ENCODE data around the gene KIZ.

KIZ gene

DNA sequence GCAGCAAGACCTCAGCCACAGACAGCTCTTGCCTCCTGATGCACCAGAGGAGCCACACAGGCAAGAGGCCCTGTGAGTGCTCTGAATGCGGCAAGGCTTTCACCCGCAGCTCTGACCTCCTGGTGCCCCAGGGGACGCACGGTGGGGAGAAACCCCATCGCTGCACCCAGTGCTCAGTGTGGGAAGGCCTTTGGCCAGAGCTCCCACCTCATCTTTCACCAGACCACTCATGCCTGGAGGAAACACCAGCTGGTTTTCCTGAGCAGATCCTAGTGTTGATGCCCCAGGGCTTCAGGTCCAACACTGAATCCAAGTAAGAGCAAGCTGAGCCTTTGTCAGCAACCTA lies 140.3 kb downstream of the KIZ start:
- DNase-seq (ENCODE audit: low spot score) = no peak

DNA sequence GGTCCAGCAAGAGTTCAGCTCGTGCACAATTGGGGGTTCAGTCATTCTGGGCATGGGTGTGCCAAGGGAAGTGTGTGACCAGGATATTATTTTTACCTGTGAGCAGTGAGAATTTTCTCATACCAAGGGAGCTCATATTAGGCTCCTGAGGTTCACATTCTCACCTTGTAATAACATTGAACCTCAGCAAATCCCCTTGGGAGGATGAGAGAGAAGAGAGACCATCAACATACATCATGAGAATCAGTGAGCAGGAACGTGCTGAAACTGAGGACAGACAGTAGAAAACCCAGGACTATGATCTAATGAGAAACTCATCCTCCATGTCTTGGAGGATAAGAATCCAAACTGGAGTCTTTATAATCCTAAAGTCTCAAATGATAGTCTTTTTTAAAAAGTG lies 143.9 kb downstream of the KIZ start:
- DNase-seq (ENCODE audit: low spot score) = no peak

DNA sequence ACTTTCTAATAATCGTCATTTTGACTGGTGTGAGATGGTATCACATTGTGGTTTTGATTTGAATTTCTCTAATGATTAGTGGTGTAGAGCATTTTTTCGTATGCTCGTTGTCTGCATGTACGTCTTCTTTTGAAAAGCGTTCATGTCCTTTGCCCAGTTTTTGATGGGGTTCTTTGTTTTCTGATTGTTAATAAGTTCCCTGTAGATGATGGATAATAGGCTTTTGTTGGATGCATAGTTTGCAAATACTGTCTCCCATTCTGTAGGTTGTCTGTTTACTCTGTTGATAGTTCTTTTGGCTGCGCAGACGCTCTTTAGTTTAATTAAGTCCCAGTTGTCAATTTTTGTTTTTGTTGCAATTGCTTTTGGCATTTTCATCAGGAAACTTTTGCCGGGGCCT lies 144.9 kb downstream of the KIZ start:
- no peak for DNase-seq (ENCODE audit: low spot score)

DNA sequence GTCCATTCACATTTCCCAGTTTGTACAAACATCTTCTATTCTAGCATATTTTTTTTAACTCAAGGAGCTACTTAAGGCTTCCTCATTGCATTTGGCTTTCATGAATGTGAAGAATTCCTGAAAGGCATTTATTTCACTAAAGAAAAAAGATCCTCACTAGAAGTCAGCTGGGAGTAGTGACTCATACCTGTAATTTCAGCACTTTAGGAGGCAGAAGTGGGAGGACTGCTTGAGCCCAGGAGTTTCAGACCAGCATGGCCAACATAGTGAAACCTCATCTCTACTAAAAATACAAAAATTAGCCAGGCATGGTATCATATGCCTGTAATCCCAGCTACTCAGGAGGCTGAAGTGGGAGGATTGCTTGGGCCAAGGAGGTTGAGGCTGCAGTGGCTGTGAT lies 146.4 kb downstream of the KIZ start:
- no peak for DNase-seq (ENCODE audit: low spot score)

DNA sequence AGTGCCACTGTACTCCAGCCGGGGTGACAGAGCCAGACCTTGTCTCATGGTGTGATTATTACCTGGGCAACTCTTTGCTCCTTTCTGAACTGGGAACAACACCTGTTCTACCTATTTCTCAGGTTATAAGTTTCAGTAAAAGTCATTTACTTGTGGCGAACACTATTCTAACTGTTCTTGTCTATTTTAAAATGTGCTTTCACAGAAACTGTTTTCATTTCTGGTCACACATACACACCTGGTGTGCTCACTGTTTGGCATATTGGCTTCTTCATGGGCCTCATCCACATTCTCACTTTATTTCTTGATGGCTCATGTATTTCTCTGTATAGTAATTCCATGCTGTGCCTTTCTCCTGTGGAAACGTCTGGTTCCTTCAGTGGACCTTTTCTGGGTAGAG lies 146.8 kb downstream of the KIZ start:
- DNase-seq (ENCODE audit: low spot score) = no peak

DNA sequence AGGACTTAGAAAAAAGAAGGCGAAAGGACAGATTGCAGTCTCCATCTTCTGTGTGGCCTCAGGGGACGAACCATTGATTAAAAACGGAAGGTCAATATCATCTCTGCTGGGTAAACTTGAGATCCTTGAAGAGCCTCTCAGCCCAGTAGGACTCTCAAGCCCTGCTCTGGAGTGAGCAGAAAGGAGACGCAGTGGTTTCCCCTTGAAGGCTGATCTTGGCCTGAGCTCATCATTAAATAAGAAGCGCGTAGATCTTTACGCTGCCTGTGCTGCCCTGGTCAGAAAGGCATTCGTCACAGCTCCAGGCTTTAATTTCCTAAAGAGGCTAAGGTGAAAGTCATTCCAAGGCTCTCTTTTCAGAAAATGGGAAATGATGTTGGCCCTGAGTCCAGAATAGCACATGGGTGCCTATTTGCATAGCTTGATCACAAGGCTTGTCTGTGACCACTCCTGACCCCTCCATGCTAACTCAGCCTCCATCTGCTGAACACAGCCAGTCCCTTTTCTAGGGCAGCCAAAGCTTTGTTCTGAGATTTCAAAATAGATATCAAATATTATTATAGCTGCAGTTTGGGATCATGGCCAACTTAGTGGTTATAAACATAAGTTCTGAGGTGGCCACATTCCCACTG lies 148.0 kb downstream of the KIZ start:
- no peak for DNase-seq (ENCODE audit: low spot score)

DNA sequence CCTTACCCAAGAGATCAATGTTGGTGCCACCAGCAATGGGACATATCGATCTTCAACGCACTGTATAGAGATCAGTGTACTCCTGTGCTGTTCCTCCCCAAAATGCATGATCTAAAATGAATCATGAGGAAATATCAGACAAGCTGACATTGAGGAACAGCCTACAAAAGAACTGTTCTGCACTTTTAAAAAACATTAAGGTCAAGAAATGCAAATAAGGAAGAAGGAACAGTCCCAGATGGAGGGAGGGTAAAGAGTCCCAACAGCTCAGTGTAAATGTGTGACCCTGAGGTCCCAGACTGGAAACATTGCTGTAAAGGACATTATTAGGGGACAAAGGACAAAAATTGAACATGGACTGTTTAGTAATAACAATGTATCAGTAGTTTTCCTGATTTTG lies 152.9 kb downstream of the KIZ start:
- DNase-seq (ENCODE audit: low spot score) = no peak

DNA sequence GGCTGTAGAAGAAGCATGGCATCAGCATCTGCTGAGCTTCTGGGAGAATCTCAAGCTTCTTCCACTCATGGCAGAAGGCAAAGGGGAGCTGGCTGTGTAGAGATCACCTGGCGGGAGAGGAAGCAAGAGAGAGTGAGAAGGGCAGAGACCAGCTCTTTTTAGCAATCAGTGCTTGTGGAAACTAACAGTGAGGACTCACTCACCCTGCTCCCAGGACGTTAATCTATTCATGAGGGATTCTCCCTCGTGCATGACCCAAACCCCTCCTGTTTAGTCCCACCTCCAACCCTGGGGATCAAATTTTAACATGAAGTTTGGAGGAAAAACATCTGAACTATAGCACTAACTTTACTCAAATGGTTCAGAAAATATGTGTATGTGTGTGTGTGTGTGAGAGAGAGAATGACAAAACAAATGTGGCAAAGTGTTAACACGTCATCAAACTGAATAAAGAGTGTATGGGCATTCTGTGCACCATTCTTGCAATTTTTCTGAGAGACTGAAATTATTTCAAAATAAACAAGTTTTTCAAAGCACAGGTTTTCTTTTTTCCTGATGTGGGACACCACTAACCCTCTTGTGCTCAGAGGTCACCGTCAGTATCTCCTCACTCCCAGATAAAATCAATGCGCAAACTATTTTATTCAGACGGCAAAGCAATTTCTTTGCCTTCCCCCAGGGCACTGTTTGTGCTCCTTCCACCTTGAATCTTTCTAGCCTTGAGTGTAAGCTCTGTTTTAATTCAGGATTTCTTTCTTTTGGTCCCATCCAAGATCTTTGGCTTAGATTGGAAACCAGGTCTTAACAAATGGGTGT lies 154.0 kb downstream of the KIZ start:
- no peak for DNase-seq (ENCODE audit: low spot score)

DNA sequence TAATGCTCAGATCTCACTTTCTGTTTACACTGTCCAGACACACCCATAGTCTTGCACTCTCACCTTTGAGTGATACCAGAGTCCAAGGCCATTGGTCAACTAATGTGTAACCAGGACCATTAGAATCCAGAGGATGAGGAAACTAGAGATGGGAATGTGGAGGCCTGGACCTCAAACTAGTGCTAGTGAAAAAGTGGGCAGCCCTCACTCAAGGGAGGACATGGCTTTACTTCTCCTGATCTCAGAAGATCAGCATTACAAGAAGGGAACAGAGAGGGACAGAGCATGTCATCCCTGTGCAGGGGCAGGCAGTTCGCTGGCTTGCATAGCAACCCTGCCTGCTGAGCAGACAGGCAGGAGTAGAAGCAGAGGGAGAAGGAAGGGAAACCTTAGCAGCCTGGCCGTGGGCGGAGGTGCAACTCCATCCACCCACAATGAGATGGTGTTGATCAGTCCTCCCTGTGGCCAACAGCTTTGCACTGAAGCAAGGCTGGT lies 154.7 kb downstream of the KIZ start:
- no peak for DNase-seq (ENCODE audit: low spot score)

DNA sequence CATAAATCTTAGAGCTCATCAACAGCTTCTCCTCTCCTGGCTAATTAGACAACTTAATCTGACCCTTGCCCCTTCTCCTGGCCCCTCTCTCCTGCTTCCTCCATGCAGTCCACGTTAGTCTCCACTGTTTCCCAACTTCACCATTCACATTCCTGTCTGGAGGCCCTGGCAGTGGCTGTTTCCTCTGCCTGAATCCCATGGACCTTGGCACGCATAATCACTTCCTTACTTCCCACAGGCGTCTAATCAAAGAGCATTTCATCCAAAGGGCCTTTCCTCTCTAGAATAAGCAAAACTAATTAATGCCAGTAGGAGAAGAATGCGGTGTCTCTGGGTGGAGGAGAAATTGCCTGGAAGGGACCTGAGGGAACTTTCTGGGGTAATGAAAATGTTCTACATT lies 160.9 kb downstream of the KIZ start:
- DNase-seq (ENCODE audit: low spot score) = no peak

DNA sequence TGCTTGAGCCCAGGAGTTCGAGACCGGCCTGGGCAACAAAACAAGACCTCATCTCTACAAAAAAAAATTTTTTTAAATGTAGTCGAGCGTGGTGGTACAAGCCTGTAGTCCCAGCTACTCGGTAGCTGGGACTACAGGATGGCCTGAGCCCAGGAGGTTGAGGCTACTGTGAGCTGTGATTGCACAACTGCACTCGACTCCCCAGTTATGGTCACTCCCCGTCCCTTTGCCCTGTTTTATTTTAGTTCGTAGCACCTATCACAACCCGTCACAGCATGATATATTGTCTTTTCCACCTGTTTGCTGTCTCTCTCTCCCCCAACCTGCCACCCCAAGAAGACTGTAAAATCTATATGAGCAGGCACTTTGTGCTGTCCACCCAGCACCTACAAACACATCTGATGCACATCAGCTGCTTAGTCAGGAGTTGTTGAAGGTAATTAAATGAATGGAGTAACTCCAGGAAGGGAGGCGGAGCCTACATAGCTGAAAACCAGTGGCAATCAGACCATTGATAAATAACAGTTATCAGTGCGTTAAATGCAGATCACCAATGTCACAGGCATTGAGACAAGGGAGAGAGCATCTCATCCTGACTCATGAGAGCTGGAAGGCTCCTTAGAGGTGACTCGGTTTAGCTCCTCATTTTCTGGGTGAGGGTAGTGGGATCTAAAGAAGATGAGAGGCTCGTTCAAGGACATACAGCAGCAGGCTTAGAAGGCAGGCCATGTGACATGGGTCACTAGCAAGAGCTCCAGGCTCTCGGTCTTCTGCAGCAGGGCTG lies 162.9 kb downstream of the KIZ start:
- DNase-seq (ENCODE audit: low spot score) = no peak

DNA sequence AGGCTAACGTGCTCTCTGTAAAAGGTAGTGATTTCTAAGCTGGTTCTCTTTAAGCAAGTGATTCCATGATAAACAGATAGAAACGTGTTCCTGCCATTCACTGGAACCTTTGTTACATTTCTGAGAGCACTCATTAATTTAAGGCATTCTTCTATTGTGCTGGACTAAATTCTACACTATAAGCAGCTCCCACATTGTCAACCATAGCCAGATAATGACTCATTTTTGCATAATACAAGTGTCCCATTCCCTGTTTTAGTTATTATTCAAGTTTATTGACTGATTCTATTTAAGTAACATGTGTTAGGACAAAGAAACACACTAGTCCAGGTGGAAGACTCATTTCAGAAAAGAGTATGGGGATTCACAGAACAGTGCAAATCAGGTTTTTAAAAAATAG lies 163.8 kb downstream of the KIZ start:
- no peak for DNase-seq (ENCODE audit: low spot score)

DNA sequence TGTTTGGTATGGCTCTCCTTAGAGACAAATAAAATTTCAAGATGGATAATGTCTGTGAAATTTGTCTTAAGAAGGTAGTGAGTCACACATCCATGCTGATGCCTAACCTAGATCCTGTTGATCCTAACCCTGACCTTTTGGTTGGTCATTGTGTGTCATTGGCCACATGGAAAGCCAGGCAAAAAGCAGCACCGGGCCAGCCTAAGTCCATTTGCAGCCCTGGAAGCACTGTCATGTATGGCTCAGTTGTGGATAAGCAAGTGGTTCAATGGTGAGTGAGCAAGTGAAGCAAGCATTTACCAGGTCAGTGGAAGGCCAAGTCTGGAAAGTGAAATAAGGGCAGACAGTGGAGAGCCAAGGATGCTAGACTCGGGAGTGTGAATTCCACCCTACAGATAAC lies 165.1 kb downstream of the KIZ start:
- DNase-seq (ENCODE audit: low spot score) = no peak

DNA sequence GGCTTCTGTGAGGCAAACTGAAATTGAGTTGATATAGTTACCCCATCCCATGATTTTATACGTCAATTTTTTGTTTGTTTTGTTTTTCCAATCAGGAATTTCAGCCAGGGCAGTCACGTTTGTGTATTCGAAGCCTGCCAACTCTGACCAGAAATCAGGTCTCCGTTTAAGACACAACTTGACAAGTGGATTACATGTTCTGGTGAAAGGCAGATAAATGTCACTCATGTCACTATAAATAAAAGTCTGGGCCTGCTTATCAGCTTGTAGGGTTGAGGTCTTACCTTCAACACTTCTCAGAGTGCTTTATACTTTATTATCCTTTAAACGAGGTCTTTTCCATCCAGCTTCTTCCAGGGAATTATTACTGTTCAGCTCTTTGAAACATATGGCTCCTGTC lies 168.9 kb downstream of the KIZ start:
- no peak for DNase-seq (ENCODE audit: low spot score)

All from ecto neural progenitor cell (in vitro differentiated cells).